ACC112 (cell line): ENCODE measurements around the gene OSGEPL1.
"Not testable (repeated sequence)": the region's sequence is repeated elsewhere in the genome, so short reads cannot be mapped to it uniquely, and the experiment has no call there.

ENCODE experiments used
- H2AFZ ChIP-seq: fragments of 200-600 bp; sonication (generic); one replicate; pipeline ENCODE4 v1.6.0; 2017; ENCODE audit warnings: antibody characterized with exemption, low read length; ENCODE audit not compliant: unreplicated experiment
- H3K27ac ChIP-seq: fragments of 200-600 bp; sonication (generic); 2 replicates; pipeline ENCODE4 v1.5.1; 2014; ENCODE audit warnings: low read depth, mild to moderate bottlenecking, antibody characterized with exemption, low read length, moderate library complexity
- H3K27me3 ChIP-seq: fragments of 200-600 bp; sonication (generic); 2 replicates; pipeline ENCODE4 v1.6.1; 2014; ENCODE audit warnings: mild to moderate bottlenecking, antibody characterized with exemption, low read length, moderate library complexity, mixed read lengths; ENCODE audit not compliant: insufficient read depth
- H3K36me3 ChIP-seq: fragments of 200-600 bp; sonication (generic); 2 replicates; pipeline ENCODE4 v1.6.1; 2016; ENCODE audit warnings: mild to moderate bottlenecking, antibody characterized with exemption, low read length, moderate library complexity, mixed read lengths; ENCODE audit not compliant: insufficient read depth
- H3K4me1 ChIP-seq: fragments of 200-600 bp; sonication (generic); one replicate; pipeline ENCODE4 v1.6.1; 2016; ENCODE audit warnings: low read length, mixed read lengths; ENCODE audit not compliant: insufficient read depth, unreplicated experiment, control insufficient read depth
- H3K4me3 ChIP-seq: fragments of 200-600 bp; sonication (generic); 2 replicates; pipeline ENCODE4 v1.5.1; 2014; ENCODE audit warnings: mild to moderate bottlenecking, low read depth, low read length
- H3K79me2 ChIP-seq: fragments of 200-600 bp; sonication (generic); one replicate; pipeline ENCODE4 v1.6.0; 2016; ENCODE audit warnings: low read length; ENCODE audit not compliant: control insufficient read depth, unreplicated experiment, insufficient read depth

Gene OSGEPL1

DNA sequence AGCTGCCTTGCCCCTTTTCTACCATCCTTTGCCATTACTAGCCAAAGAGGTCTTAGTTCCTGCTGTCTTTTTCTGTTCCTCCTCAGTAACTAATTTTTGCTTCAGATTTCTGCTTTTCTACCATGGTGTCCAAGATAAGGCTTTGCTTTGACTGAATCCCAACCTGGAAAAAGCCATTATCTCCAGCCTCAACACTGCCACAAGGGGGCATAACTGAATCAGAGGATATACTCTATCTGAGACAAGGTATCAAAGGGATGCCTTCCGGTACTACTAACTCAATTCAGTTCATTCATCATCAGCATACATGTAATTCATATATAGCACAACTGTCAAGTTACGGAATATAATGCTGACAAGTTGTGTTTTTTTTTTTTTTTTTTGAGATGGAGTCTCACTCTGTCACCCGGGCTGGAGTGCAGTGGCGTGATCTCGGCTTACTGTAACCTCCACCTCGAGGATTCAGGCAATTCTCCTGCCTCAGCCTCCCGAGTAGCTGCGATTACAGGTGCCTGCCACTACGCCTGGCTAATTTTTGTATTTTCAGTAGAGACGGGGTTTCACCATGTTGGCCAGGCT, 11.4 kb downstream of the OSGEPL1 start:
- H2AFZ ChIP-seq: no peak overlapping the region
- H3K4me3 ChIP-seq: no peak overlapping the region
- peaks cover 8% of the 10 kb centered on the region for H3K36me3 ChIP-seq
- H3K4me1 ChIP-seq: no peaks in the 10 kb centered on the region
- H3K27ac ChIP-seq: no peak overlapping the region
- H3K27me3 ChIP-seq: no peaks in the 10 kb centered on the region
- H3K79me2 ChIP-seq: no peaks in the 10 kb centered on the region

DNA sequence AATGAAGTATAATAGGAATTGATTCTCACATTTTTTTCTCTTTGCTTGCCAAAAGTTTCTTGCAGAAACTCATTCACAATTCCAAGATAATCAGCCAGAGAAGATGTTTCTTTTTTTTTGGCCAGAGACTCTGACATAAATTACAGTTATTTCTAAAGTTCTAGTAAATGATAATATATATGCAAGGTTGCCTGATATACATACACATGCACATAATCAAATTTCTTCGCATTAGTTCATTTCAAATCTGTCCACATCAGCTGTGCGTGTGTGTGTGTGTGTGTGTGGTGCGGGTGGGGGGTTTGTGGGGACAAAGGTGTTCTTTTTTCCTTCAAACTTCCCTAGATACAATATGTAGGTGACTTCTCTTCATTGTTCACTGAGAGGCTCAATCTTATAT, 33.2 kb downstream of the OSGEPL1 start:
- no peaks in the 10 kb centered on the region for H3K79me2 ChIP-seq
- no peak overlapping the region for H3K4me3 ChIP-seq
- no peaks in the 10 kb centered on the region for H3K36me3 ChIP-seq
- no peaks in the 10 kb centered on the region for H3K4me1 ChIP-seq
- H2AFZ ChIP-seq: no peak overlapping the region
- H3K27me3 ChIP-seq: no peaks in the 10 kb centered on the region
- H3K27ac ChIP-seq: no peak overlapping the region

- H2AFZ ChIP-seq: no peak overlapping the region
Observed at GRCh38 chr2:189726849-189727248, 35.7 kb downstream of the OSGEPL1 start.

DNA sequence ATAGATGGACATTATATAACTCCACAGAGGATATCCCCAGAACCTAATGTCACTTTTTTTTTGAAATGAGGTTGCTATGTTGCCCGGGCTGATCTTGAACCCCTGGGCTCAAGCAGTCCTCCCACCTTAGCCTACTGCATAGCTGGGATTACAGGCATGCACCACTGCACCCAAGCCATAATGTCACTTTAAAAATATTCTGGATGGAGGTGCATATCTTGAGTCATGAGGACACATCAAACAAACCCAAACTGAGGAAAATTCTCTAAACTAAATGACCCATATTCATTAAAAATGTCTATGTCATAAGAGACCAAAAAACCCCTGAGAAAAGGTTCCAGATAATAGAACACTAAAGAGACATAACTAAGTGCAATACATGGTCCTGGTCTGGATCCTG, 36.3 kb downstream of the OSGEPL1 start:
- no peaks in the 10 kb centered on the region for H3K79me2 ChIP-seq
- H2AFZ ChIP-seq: no peak overlapping the region
- no peaks in the 10 kb centered on the region for H3K27me3 ChIP-seq
- H3K36me3 ChIP-seq: no peaks in the 10 kb centered on the region
- H3K4me1 ChIP-seq: no peaks in the 10 kb centered on the region
- no peak overlapping the region for H3K27ac ChIP-seq
- H3K4me3 ChIP-seq: no peak overlapping the region

More at GRCh38 chr2:189726849-189727248, 35.7 kb downstream of the OSGEPL1 start:
- no peak overlapping the region for H3K27ac ChIP-seq
- no peak overlapping the region for H3K4me3 ChIP-seq
- H3K4me1 ChIP-seq: no peaks in the 10 kb centered on the region
- no peaks in the 10 kb centered on the region for H3K79me2 ChIP-seq
- H3K27me3 ChIP-seq: no peaks in the 10 kb centered on the region
- H3K36me3 ChIP-seq: no peaks in the 10 kb centered on the region

- no peak overlapping the region for H3K4me3 ChIP-seq
- no peaks in the 10 kb centered on the region for H3K27me3 ChIP-seq
- H2AFZ ChIP-seq: no peak overlapping the region
- H3K79me2 ChIP-seq: no peaks in the 10 kb centered on the region
- no peaks in the 10 kb centered on the region for H3K4me1 ChIP-seq
- no peaks in the 10 kb centered on the region for H3K36me3 ChIP-seq
- no peak overlapping the region for H3K27ac ChIP-seq
Observed at GRCh38 chr2:189723192-189723591, 39.4 kb downstream of the OSGEPL1 start.

GRCh38 chr2:189719571-189719970, 43.0 kb downstream of the OSGEPL1 start:
- Histone ChIP-seq H3K27me3 (no peaks in the 10 kb centered on the region), H3K27ac (no peak overlapping the region), H3K4me3 (no peak overlapping the region), H3K4me1 (no peaks in the 10 kb centered on the region), H2AFZ (no peak overlapping the region), H3K79me2 (no peaks in the 10 kb centered on the region), H3K36me3 (no peaks in the 10 kb centered on the region)

DNA sequence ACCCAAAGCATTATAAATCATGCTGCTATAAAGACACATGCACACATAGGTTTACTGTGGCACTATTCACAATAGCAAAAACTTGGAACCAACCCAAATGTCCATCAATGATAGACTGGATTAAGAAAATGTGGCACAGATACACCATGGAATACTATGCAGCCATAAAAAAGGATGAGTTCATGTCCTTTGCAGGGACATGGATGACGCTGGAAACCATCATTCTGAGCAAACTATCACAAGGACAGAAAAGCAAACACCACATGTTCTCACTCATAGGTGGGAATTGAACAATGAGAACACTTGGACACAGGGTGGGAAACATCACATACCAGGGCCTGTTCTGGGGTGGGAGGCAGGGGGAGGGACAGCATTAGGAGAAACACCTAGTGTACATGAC, 45.0 kb downstream of the OSGEPL1 start:
- not testable (repeated sequence) for H2AFZ ChIP-seq, H3K27me3 ChIP-seq, H3K27ac ChIP-seq, H3K4me3 ChIP-seq, H3K4me1 ChIP-seq, H3K79me2 ChIP-seq, H3K36me3 ChIP-seq

GRCh38 chr2:189709501-189710221, 52.9 kb downstream of the OSGEPL1 start:
- Histone ChIP-seq H3K4me3 (no peak overlapping the region), H3K27ac (no peak overlapping the region), H3K4me1 (no peaks in the 10 kb centered on the region), H3K36me3 (peaks cover 3% of the 10 kb centered on the region; the same call in 1 of the 2 replicates), H2AFZ (no peak overlapping the region), H3K79me2 (no peaks in the 10 kb centered on the region), H3K27me3 (no peaks in the 10 kb centered on the region)

DNA sequence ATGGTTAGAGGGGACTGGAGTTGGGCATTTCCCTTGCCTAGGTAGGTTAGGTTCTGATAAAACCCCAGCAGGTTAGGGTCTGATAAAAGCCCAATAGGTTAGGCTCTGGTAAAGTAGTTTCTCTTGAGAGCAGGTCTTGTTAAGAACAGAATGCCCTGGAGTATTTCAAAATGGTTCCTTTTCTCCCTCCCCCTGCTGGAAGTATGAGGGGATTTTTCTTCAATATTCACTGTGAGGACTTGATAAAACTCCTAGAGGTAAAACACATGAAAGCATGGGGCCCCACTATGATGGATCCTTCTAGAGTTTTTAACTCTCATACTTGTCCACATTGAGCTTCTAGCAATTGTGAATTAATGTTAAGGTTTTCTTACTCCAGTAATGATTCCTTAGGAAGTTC, 60.5 kb downstream of the OSGEPL1 start:
- H3K27ac ChIP-seq: no peak overlapping the region
- no peaks in the 10 kb centered on the region for H3K36me3 ChIP-seq
- no peak overlapping the region for H2AFZ ChIP-seq
- no peaks in the 10 kb centered on the region for H3K27me3 ChIP-seq
- no peak overlapping the region for H3K4me3 ChIP-seq
- H3K4me1 ChIP-seq: no peaks in the 10 kb centered on the region
- no peaks in the 10 kb centered on the region for H3K79me2 ChIP-seq

DNA sequence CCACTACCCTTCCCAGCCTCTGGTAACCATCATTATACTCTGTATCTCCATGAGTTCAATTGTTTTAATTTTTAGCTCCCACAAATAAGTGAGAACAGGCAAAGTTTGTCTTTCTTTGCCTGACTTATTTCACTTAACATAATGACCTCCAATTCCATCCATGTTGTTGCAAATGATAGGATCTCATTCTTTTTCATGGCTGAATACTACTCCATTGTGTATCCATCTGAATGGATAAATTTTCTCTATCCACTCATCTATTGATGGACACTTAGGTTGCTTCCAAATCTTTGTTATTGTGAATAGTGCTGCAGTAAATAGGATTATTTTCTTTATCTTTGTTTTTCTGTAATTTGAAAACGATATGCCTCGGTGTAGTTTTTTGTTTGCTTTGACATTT, 61.9 kb downstream of the OSGEPL1 start:
- H3K4me3 ChIP-seq: no peak overlapping the region
- no peak overlapping the region for H3K27ac ChIP-seq
- H3K79me2 ChIP-seq: no peaks in the 10 kb centered on the region
- no peaks in the 10 kb centered on the region for H3K36me3 ChIP-seq
- no peaks in the 10 kb centered on the region for H3K4me1 ChIP-seq
- no peaks in the 10 kb centered on the region for H3K27me3 ChIP-seq
- no peak overlapping the region for H2AFZ ChIP-seq
